Stimulated activated CD4-positive, alpha-beta T cell treated with anti-CD3 and anti-CD28 coated beads, TNF-alpha, amount 100 ng/mL, for 4 hours (primary cell): ENCODE results near the gene UQCR11.

ENCODE experiments used
- DNase-seq, 3 experiments: peaks; one replicate each; pipeline ENCODE4 v3.0.0-alpha.2; 2020; ENCODE audit warnings: low read depth in 3 of 3

The UQCR11 gene

GRCh38 chr19:1592024-1592754 is 13.1 kb downstream of the UQCR11 start:
- DNase-seq, result peak; percentile 64 to 73 (median 68)

GRCh38 chr19:1591421-1592023 is 13.7 kb downstream of the UQCR11 start:
- DNase-seq, result no peak

- DNase-seq, result peak in 1 of 3 experiments; percentile 30
Observed at GRCh38 chr19:1590641-1591397, 14.4 kb downstream of the UQCR11 start.

GRCh38 chr19:1587872-1588271 is 17.4 kb downstream of the UQCR11 start:
- no peak for DNase-seq

GRCh38 chr19:1585243-1585580 is 20.1 kb downstream of the UQCR11 start:
- no peak for DNase-seq

- no peak for DNase-seq
Observed at GRCh38 chr19:1584500-1585242, 20.6 kb downstream of the UQCR11 start.

- no peak for DNase-seq
Observed at GRCh38 chr19:1582201-1582600, 23.1 kb downstream of the UQCR11 start.

- no peak for DNase-seq
Observed at GRCh38 chr19:1580957-1581356, 24.3 kb downstream of the UQCR11 start.

GRCh38 chr19:1580382-1580781 is 24.9 kb downstream of the UQCR11 start:
- no peak for DNase-seq

GRCh38 chr19:1579222-1579621 is 26.0 kb downstream of the UQCR11 start:
- DNase-seq, result no peak

- DNase-seq, result no peak
Observed at GRCh38 chr19:1577929-1578618, 27.2 kb downstream of the UQCR11 start.

- no peak for DNase-seq
Observed at GRCh38 chr19:1577090-1577928, 28.0 kb downstream of the UQCR11 start.

- no peak for DNase-seq
Observed at GRCh38 chr19:1576242-1577089, 28.8 kb downstream of the UQCR11 start.

GRCh38 chr19:1575323-1576241 is 29.7 kb downstream of the UQCR11 start:
- no peak for DNase-seq

GRCh38 chr19:1574354-1575136 is 30.7 kb downstream of the UQCR11 start:
- no peak for DNase-seq

GRCh38 chr19:1572795-1573194 is 32.5 kb downstream of the UQCR11 start:
- DNase-seq, result no peak

- DNase-seq, result no peak
Observed at GRCh38 chr19:1571358-1571757, 33.9 kb downstream of the UQCR11 start.

GRCh38 chr19:1570836-1571235 is 34.4 kb downstream of the UQCR11 start:
- DNase-seq, result no peak
